HepG2 (cell line): ENCODE measurements around the gene CABLES2. TPM values are rescaled to one million over a fixed set of nuclear protein-coding genes. Genes with fewer than 3 reads are reported as not detected.

Source experiments
- ATF7 ChIP-seq, 2 experiments: fragments of 450-650 bp in 1 of 2; sonication (generic) in 1 of 2; formaldehyde crosslinking in 1 of 2; IDR thresholded peaks; 2 replicates each; pipeline versions ENCODE4 v1.4.0 to v1.6.1; 2016 to 2020; ENCODE audit warnings: antibody characterized with exemption in 1 of 2, mild to moderate bottlenecking in 1 of 2, missing genetic modification reagents in 1 of 2
- BRCA1 ChIP-seq: sonication (generic); formaldehyde crosslinking; IDR thresholded peaks from 2 replicates; pipeline ENCODE4 v1.4.0; 2020; ENCODE audit warnings: missing genetic modification reagents
- CREB1 ChIP-seq, 2 experiments: fragments of 450-650 bp in 1 of 2; IDR thresholded peaks; 2 replicates each; pipeline ENCODE4 v1.6.1; 2016 to 2017; ENCODE audit warnings: control low read depth in 1 of 2, mild to moderate bottlenecking in 1 of 2, missing compliant biosample characterization in 1 of 2, missing genetic modification characterization in 1 of 2
- ESRRA ChIP-seq: sonication (generic); formaldehyde crosslinking; IDR thresholded peaks from 2 replicates; pipeline ENCODE4 v1.5.1; 2020; ENCODE audit warnings: mild to moderate bottlenecking, low read depth, missing genetic modification reagents
- HNF4G ChIP-seq, 2 experiments: sonication (generic) in 1 of 2; formaldehyde crosslinking in 1 of 2; IDR thresholded peaks; 2 replicates each; pipeline versions ENCODE4 v1.4.0 to v1.6.1; 2011 to 2020; ENCODE audit warnings: borderline replicate concordance in 2 of 2, low read depth in 2 of 2, mild to moderate bottlenecking in 2 of 2, low read length in 1 of 2, missing genetic modification reagents in 1 of 2, moderate library complexity in 1 of 2
- KDM5A ChIP-seq: fragments of 200-600 bp; sonication (generic); IDR thresholded peaks from 2 replicates; pipeline ENCODE4 v1.7.0; 2018; ENCODE audit warnings: antibody characterized with exemption, mild to moderate bottlenecking, low read length, borderline replicate concordance
- MIXL1 ChIP-seq: IDR thresholded peaks from 2 replicates; pipeline ENCODE4 v1.6.1; 2016
- NCOA5 ChIP-seq: sonication (generic); formaldehyde crosslinking; IDR thresholded peaks from 2 replicates; pipeline ENCODE4 v1.4.0; 2020; ENCODE audit warnings: missing genetic modification reagents
- PBX2 ChIP-seq: IDR thresholded peaks from 2 replicates; pipeline ENCODE4 v1.6.1; 2016; ENCODE audit warnings: control low read depth
- RBM39 ChIP-seq: fragments of 200-400 bp; formaldehyde crosslinking; IDR thresholded peaks from one replicate; pipeline ENCODE4 v1.6.1; 2018; ENCODE audit warnings: antibody characterized with exemption, mild to moderate bottlenecking, low read depth, low read length; ENCODE audit not compliant: poor library complexity, severe bottlenecking
- SCMH1 ChIP-seq: sonication (generic); formaldehyde crosslinking; IDR thresholded peaks from 2 replicates; pipeline ENCODE4 v1.9.0; 2021; ENCODE audit warnings: missing genetic modification reagents, mild to moderate bottlenecking, borderline replicate concordance
- SNAPC5 ChIP-seq: sonication (generic); formaldehyde crosslinking; IDR thresholded peaks from 2 replicates; pipeline ENCODE4 v1.8.1; 2023; ENCODE audit warnings: mild to moderate bottlenecking, missing genetic modification reagents, borderline replicate concordance
- SP5 ChIP-seq: IDR thresholded peaks from 2 replicates; pipeline ENCODE4 v1.6.1; 2016; ENCODE audit warnings: low read depth, borderline replicate concordance
- TRIM24 ChIP-seq: sonication (generic); formaldehyde crosslinking; IDR thresholded peaks from 2 replicates; pipeline ENCODE4 v1.8.0; 2022; ENCODE audit warnings: mild to moderate bottlenecking, missing genetic modification reagents
- ZNF143 ChIP-seq: sonication (generic); formaldehyde crosslinking; IDR thresholded peaks from 2 replicates; pipeline ENCODE4 v1.4.0; 2020; ENCODE audit warnings: missing genetic modification reagents
- ZNF282 ChIP-seq: fragments of 450-650 bp; IDR thresholded peaks from 2 replicates; pipeline ENCODE4 v1.6.1; 2018; ENCODE audit not compliant: partially characterized antibody
- ZNF512 ChIP-seq: sonication (generic); formaldehyde crosslinking; IDR thresholded peaks from 2 replicates; pipeline ENCODE4 v1.4.0; 2020; ENCODE audit warnings: mild to moderate bottlenecking, missing genetic modification reagents
- ZNF704 ChIP-seq: sonication (generic); formaldehyde crosslinking; IDR thresholded peaks from 2 replicates; pipeline ENCODE4 v1.8.1; 2023; ENCODE audit warnings: mild to moderate bottlenecking, inconsistent platforms, moderate library complexity, missing genetic modification reagents, borderline replicate concordance
- ZNF770 ChIP-seq: sonication (generic); formaldehyde crosslinking; IDR thresholded peaks from 2 replicates; pipeline ENCODE4 v1.5.0; 2020; ENCODE audit warnings: mild to moderate bottlenecking, missing genetic modification reagents
- ZNF784 ChIP-seq: sonication (generic); formaldehyde crosslinking; IDR thresholded peaks from 2 replicates; pipeline ENCODE4 v1.5.1; 2020; ENCODE audit warnings: missing genetic modification reagents, mild to moderate bottlenecking, borderline replicate concordance
- ZNF841 ChIP-seq: sonication (generic); formaldehyde crosslinking; IDR thresholded peaks from 2 replicates; pipeline ENCODE4 v1.8.1; 2023; ENCODE audit warnings: missing genetic modification reagents, borderline replicate concordance
- polyA plus RNA-seq, 8 experiments: library from polyadenylated mRNA; depleted of rRNA in 3 of 8; stranded (reverse) in 7 of 8; unstranded in 1 of 8; fragments of >200 nt; fragmentation: Illumina TruSeq in 4 of 8; extraction: Trizol in 4 of 8; gene quantifications; 2 replicates each; pipeline versions ENCODE4 v1.2.1 to v1.2.3, GENCODE V29; 2011 to 2016; ENCODE audit warnings: low read depth in 4 of 8, missing spikeins in 1 of 8, mixed read lengths in 1 of 8; ENCODE audit not compliant: insufficient read depth in 1 of 8
- total RNA-seq, 5 experiments: library from RNA; depleted of rRNA; stranded (reverse); fragments of >200 nt; fragmentation: Illumina TruSeq; extraction: Trizol; gene quantifications; 2 replicates each; pipeline ENCODE4 v1.2.3, GENCODE V29; 2016; ENCODE audit warnings: low read depth in 1 of 5

Gene CABLES2
- total and polyA plus RNA-seq, 2 of the 13 experiments (the other 11 are each of a cell fraction or from before 2014, with no cell fraction given): 5.2 to 9.7 TPM

- TF ChIP-seq SCMH1 (CRISPR knock-in tag) (no peak), SNAPC5 (CRISPR knock-in tag) (no peak; the same call in 1 of the 2 replicates), ZNF770 (peak; percentile 72), CREB1 (IDR thresholded peaks at IDR 0.05) (no peak), CREB1 (CRISPR knock-in tag; IDR thresholded peaks at IDR 0.05) (no peak), MIXL1 (CRISPR knock-in tag) (no peak), ZNF784 (CRISPR knock-in tag) (no peak; the same call in 1 of the 2 replicates), KDM5A (no peak), NCOA5 (CRISPR knock-in tag) (no peak), ZNF512 (CRISPR knock-in tag) (no peak), ZNF282 (no peak), ZNF704 (CRISPR knock-in tag) (0 out of 2 replicates have a peak, but pooled peaks have one; percentile 45), BRCA1 (CRISPR knock-in tag) (no peak), RBM39 (peak; percentile 46), ESRRA (CRISPR knock-in tag) (no peak; the same call in 1 of the 2 replicates), SP5 (no peak; the same call in 1 of the 2 replicates), TRIM24 (CRISPR knock-in tag) (no peak), HNF4G (IDR thresholded peaks at IDR 0.05; ENCODE audit: borderline replicate concordance, low read depth, low read length) (peak; percentile 4; the same call in 1 of the 2 replicates), HNF4G (CRISPR knock-in tag; IDR thresholded peaks at IDR 0.05; ENCODE audit: borderline replicate concordance, low read depth) (no peak), ATF7 (IDR thresholded peaks at IDR 0.05) (no peak), ATF7 (CRISPR knock-in tag; IDR thresholded peaks at IDR 0.05) (no peak), ZNF143 (CRISPR knock-in tag) (no peak; the same call in 1 of the 2 replicates), ZNF841 (CRISPR knock-in tag) (no peak), PBX2 (CRISPR knock-in tag) (peak; percentile 31; the same call in 1 of the 2 replicates)
These were observed 36.8 kb downstream of the CABLES2 start (continued) for GRCh38 chr20:62370115-62370806.
